ENCODE data around the gene MPDZ.

The MPDZ gene

DNA sequence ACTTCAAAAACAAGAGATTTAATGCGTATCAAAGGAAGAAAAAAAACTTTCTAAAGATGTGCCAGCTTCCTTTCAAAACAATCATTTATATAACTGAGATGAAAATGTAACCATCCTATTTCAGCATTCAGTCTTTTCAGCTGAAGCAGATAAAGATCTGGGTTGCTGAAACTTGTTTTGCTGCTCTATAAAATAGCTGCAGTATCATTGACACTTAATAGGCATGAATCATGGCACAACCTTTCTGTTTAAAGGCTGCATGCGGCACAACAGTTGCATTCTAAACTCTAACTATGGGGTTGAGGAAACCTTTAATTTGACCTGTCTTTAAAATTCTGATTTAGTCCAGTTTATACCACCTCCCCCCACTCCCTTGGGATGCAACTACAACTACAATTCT lies 196.7 kb downstream of the MPDZ start:
- no peak for DNase-seq (ENCODE audit: low spot score)

DNA sequence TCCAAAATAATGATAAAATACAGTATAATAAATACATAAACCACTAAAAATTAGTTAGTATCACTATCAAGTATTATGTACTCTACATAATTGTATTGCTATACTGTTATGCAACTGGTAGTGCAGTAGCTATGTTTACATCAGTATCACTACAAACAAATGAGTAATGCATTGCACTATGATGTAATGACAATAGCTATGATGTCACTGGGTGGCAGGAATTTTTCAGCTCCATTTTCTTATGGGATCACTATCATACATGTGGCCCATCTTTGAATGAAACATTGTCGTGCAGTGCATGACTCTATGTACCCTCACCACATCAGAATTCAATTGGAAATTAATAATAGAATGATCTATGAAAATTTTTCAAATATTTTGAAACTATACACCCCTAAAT lies 201.3 kb downstream of the MPDZ start:
- DNase-seq (ENCODE audit: low spot score), result no peak

DNA sequence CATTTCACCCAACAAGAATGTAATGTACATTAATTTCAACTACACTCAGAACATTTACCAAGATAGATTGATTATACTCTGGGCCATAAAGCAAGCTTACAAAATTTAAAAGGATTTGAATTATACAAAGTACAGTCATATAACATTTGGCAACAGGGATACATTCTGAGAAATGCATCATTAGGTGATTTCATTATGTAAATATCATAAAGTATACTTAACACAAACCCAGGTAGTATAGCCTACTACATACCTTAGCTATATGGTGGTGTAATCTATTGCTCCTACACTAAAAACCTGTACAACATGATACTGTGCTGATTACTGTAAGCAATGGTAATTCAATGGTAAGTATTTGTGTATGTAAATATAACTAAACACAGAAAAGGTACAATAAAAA lies 202.9 kb downstream of the MPDZ start:
- DNase-seq (ENCODE audit: low spot score), result no peak

DNA sequence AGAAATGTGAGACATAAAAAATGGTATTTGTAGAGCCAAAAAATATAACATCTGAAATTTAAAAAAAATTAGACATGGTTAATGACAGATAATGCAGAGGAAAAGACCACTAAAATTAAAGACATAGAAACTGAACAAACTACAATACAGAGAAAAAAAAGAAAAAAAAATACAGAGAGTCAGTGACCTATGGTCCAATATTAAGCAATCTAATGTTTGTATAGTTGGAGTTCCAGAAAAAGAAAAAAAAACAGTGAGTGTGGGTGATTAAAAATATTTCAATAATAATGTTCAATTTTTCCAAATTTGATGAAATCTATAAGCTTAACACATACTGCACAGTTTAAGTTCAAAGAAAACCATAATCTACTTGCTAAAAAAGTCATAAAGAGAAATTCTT lies 207.6 kb downstream of the MPDZ start:
- no peak for DNase-seq (ENCODE audit: low spot score)

DNA sequence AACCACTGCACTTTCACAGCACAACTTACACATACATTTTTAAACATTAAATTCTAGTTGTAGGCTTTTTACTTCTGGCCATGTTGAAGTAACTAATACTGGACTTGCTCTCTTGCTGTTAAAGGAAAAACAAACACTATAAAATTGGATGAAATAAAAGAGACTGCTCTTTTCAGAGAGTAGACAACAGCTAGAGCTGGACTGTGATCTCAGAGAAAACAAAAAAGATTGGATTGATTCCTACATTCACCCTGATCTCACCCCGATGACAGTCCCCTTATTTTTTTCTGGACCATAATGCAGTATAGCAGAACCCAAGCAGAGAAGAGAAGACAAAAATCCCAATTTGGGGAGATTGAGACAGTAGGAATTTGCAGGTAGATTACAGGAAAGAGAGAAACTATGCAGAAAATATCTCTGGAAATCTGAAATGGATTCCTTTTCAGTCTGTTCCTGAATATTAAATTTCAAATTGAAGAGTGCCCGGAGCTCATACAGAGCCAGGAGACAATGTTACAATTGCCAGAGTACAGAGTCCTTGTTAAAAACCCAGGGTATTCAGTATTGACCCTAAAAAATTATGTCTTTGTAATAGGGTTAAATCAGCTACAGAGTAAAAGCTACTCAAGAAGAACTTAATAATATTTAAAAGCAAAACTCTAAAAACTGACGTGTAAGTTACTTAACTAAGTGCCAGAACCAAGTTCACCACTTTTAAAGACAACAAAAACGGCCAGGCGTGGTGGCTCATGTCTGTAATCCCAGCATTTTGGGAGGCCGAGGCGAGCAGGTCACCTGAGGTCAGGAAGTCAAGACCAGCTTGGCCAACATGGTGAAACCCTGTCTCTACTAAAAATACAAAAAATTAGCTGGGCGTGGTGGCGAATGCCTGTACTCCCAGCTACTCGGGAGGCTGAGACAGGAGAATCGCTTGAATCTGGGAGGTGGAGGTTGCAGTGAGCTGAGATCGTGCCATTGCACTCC lies 208.6 kb downstream of the MPDZ start:
- no peak for DNase-seq (ENCODE audit: low spot score)

- no peak for DNase-seq (ENCODE audit: low spot score)
These were observed 210.0 kb downstream of the MPDZ start for GRCh38 chr9:13069498-13069897.

- no peak for DNase-seq (ENCODE audit: low spot score)
These were observed 214.8 kb downstream of the MPDZ start for GRCh38 chr9:13064676-13065075.

- DNase-seq (ENCODE audit: low spot score), result no peak
These were observed 215.5 kb downstream of the MPDZ start for GRCh38 chr9:13063880-13064459.

DNA sequence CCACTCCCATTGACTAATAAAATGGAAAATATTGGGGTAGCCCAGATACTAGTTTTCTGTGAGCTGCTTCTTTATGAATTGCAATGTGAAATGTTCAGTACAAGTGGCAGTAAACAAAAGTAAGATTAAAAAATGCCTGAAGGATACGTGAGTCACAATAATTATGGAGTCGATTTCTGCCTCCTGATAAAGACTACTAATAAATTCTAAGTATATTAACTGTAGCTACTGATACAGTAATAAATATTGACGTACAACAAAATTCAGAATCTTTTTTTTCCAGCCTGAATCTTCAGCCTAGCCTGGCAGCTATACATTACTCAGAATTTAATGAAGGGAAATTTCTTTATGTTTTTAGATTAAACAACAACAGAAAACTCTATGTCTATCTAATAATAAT lies 218.1 kb downstream of the MPDZ start:
- DNase-seq (ENCODE audit: low spot score), result no peak

Measured in GM03348 (cell line).